Activated gamma-delta T cell treated with Interleukin-2 at 50 U/mL for 16 hours (primary cell): Measurements from ENCODE around the gene GJA3.
"Not testable (repeated sequence)": the region's sequence is repeated elsewhere in the genome, so short reads cannot be mapped to it uniquely, and the experiment has no call there.

Source experiments
- DNase-seq: peaks from one replicate; pipeline ENCODE4 v3.0.0-alpha.2; 2020

The GJA3 gene

GRCh38 chr13:20182231-20182846 lies 21.5 kb upstream of the GJA3 start:
- peak; percentile 46 for DNase-seq

GRCh38 chr13:20181188-20181587 lies 20.3 kb upstream of the GJA3 start:
- no peak for DNase-seq

GRCh38 chr13:20178156-20178555 lies 17.3 kb upstream of the GJA3 start:
- no peak for DNase-seq

GRCh38 chr13:20177049-20177831 lies 16.4 kb upstream of the GJA3 start:
- DNase-seq, result no peak

GRCh38 chr13:20175907-20176652 lies 15.2 kb upstream of the GJA3 start:
- DNase-seq, result no peak

- DNase-seq, result no peak
Measured at GRCh38 chr13:20175406-20175794, 14.5 kb upstream of the GJA3 start.

- peak; percentile 46 for DNase-seq
Measured at GRCh38 chr13:20174656-20175405, 14.0 kb upstream of the GJA3 start.

- no peak for DNase-seq
Measured at GRCh38 chr13:20173116-20173746, 12.4 kb upstream of the GJA3 start.

GRCh38 chr13:20171364-20171763 lies 10.5 kb upstream of the GJA3 start:
- no peak for DNase-seq

- no peak for DNase-seq
Measured at GRCh38 chr13:20170921-20171320, 10.1 kb upstream of the GJA3 start.

- no peak for DNase-seq
Measured at GRCh38 chr13:20168396-20168795, 7.5 kb upstream of the GJA3 start.

- no peak for DNase-seq
Measured at GRCh38 chr13:20165417-20166257, 4.8 kb upstream of the GJA3 start.

- no peak for DNase-seq
Measured at GRCh38 chr13:20161951-20162300, 1.1 kb upstream of the GJA3 start.

- peak; percentile 52 for DNase-seq
Measured at GRCh38 chr13:20161275-20161950, 561 bp upstream of the GJA3 start.

- no peak for DNase-seq
Measured at GRCh38 chr13:20159646-20160305, 1.1 kb downstream of the GJA3 start.

- no peak for DNase-seq
Measured at GRCh38 chr13:20157151-20157796, 3.6 kb downstream of the GJA3 start.

- DNase-seq, result no peak
Measured at GRCh38 chr13:20156702-20157101, 4.2 kb downstream of the GJA3 start.

GRCh38 chr13:20153290-20153689 lies 7.6 kb downstream of the GJA3 start:
- DNase-seq, result not testable (repeated sequence)

- DNase-seq, result no peak
Measured at GRCh38 chr13:20151612-20152011, 9.2 kb downstream of the GJA3 start.

GRCh38 chr13:20151016-20151415 lies 9.8 kb downstream of the GJA3 start:
- DNase-seq, result no peak
